Trophoblast cell (in vitro differentiated cells and primary cell): ENCODE results near the gene PAK2.

Experiments used
- DNase-seq, 2 donors: peaks; one replicate each; pipeline ENCODE4 v3.0.0-alpha.2; 2016
- H2AFZ ChIP-seq: 2 replicates; pipeline ENCODE4 v1.6.1; 2013; ENCODE audit warnings: low read length, moderate library complexity, mild to moderate bottlenecking; ENCODE audit not compliant: insufficient read depth, poor library complexity
- H2AK5ac ChIP-seq: 2 replicates; pipeline ENCODE4 v1.6.1; 2013; ENCODE audit warnings: mild to moderate bottlenecking, low read length
- H2BK120ac ChIP-seq: 2 replicates; pipeline ENCODE4 v1.6.1; 2013; ENCODE audit warnings: low read length, mild to moderate bottlenecking, moderate library complexity; ENCODE audit not compliant: insufficient read depth, poor library complexity
- H2BK12ac ChIP-seq: 2 replicates; pipeline ENCODE4 v1.6.1; 2013; ENCODE audit warnings: mild to moderate bottlenecking, low read length, moderate library complexity
- H2BK5ac ChIP-seq: 2 replicates; pipeline ENCODE4 v1.6.1; 2013; ENCODE audit warnings: low read length, low read depth, moderate library complexity, mild to moderate bottlenecking; ENCODE audit not compliant: poor library complexity
- H3K14ac ChIP-seq: 2 replicates; pipeline ENCODE4 v1.6.1; 2013; ENCODE audit warnings: mild to moderate bottlenecking, low read length
- H3K18ac ChIP-seq: 2 replicates; pipeline ENCODE4 v1.6.1; 2013; ENCODE audit warnings: mild to moderate bottlenecking, low read length
- H3K23ac ChIP-seq: 2 replicates; pipeline ENCODE4 v1.6.1; 2013; ENCODE audit warnings: low read length
- H3K27ac ChIP-seq: 2 replicates; pipeline ENCODE4 v1.5.1; 2013; ENCODE audit warnings: low read depth, mild to moderate bottlenecking, inconsistent platforms, low read length, moderate library complexity
- H3K27me3 ChIP-seq: 2 replicates; pipeline ENCODE4 v1.6.1; 2013; ENCODE audit warnings: inconsistent platforms, mild to moderate bottlenecking, low read length, moderate library complexity; ENCODE audit not compliant: insufficient read depth
- H3K36me3 ChIP-seq, 2 experiments: 1 replicate in 1 of 2; 2 replicates in 1 of 2; pipeline ENCODE4 v1.6.1; 2013; ENCODE audit warnings: low read length in 2 of 2, mild to moderate bottlenecking in 2 of 2, moderate library complexity in 1 of 2; ENCODE audit not compliant: insufficient read depth in 2 of 2, control insufficient read depth in 1 of 2
- H3K4ac ChIP-seq: 2 replicates; pipeline ENCODE4 v1.6.1; 2013; ENCODE audit warnings: low read depth, mild to moderate bottlenecking, low read length, moderate library complexity
- H3K4me1 ChIP-seq, 2 experiments: 1 replicate in 1 of 2; 2 replicates in 1 of 2; pipeline ENCODE4 v1.6.1; 2013; ENCODE audit warnings: low read length in 2 of 2, mild to moderate bottlenecking in 2 of 2, moderate library complexity in 1 of 2; ENCODE audit not compliant: insufficient read depth in 2 of 2, control insufficient read depth in 1 of 2
- H3K4me2 ChIP-seq: 2 replicates; pipeline ENCODE4 v1.6.1; 2013; ENCODE audit warnings: inconsistent platforms, mild to moderate bottlenecking, low read length, moderate library complexity
- H3K4me3 ChIP-seq: 2 replicates; pipeline ENCODE4 v1.5.1; 2013; ENCODE audit warnings: mild to moderate bottlenecking, low read depth, low read length, inconsistent platforms
- H3K79me1 ChIP-seq: one replicate; pipeline ENCODE4 v1.6.1; 2013; ENCODE audit warnings: low read length
- H3K79me2 ChIP-seq: 2 replicates; pipeline ENCODE4 v1.6.1; 2013; ENCODE audit warnings: low read length, mild to moderate bottlenecking; ENCODE audit not compliant: control insufficient read depth, insufficient read depth, poor library complexity
- H3K9ac ChIP-seq: 2 replicates; pipeline ENCODE4 v1.6.1; 2013; ENCODE audit warnings: mild to moderate bottlenecking, low read length
- H3K9me3 ChIP-seq: 2 replicates; pipeline ENCODE4 v1.6.1; 2013; ENCODE audit warnings: low read depth, mild to moderate bottlenecking, control low read depth, inconsistent platforms, low read length; ENCODE audit not compliant: insufficient read depth
- H4K12ac ChIP-seq: 2 replicates; pipeline ENCODE4 v1.6.1; 2013; ENCODE audit warnings: low read depth, mild to moderate bottlenecking, low read length, moderate library complexity
- H4K8ac ChIP-seq: 2 replicates; pipeline ENCODE4 v1.6.1; 2013; ENCODE audit warnings: low read depth, mild to moderate bottlenecking, low read length, moderate library complexity
- H4K91ac ChIP-seq: one replicate; pipeline ENCODE4 v1.6.1; 2013; ENCODE audit warnings: low read depth, mild to moderate bottlenecking, low read length, moderate library complexity
- WGBS: extraction: QIAGEN DNeasy Blood & Tissue Kit; methylation state at CpG from one replicate; pipeline ENCODE4 v1.1.7; 2013; ENCODE audit warnings: missing lambda C conversion rate; ENCODE audit not compliant: insufficient read length, insufficient coverage; ENCODE audit errors: extremely low coverage; 5-methylcytosine and 5-hydroxymethylcytosine counted together

Gene PAK2

DNA sequence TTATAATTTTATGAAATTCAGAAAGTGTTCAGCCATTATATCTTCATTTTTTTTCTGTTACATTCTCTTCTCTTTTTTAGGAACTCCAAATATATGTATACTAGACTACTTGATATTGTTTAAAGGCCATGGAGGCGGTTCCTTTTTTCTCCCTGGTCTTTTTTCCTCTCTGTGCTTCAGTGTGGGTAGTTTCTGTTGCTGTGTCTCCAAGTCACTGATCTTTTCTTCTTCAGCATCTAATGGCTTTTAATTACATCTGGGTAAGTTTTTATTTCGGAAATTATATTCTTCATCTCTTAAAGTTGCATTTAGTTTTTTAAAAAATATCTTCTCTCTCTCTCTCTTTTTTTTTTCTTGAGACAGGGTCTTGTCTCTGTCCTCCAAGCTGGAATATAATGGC lies 18.6 kb upstream of the PAK2 start:
- Histone ChIP-seq H3K18ac (no peak overlapping the region), H3K14ac (no peak overlapping the region), H4K8ac (no peak overlapping the region), H3K4me2 (no peak overlapping the region), H3K4me3 (no peak overlapping the region), H2BK5ac (no peak overlapping the region), H2BK120ac (no peak overlapping the region), H4K91ac (no peak overlapping the region), H2BK12ac (no peak overlapping the region), H3K36me3 (peaks cover 0 to 2% of the 10 kb centered on the region in 2 experiments), H2AFZ (no peak overlapping the region), H3K27me3 (no peaks in the 10 kb centered on the region), H3K9ac (no peak overlapping the region), H3K23ac (no peak overlapping the region), H2AK5ac (no peak overlapping the region), H3K4ac (no peak overlapping the region), H3K4me1 (no peaks in the 10 kb centered on the region), H3K79me2 (no peaks in the 10 kb centered on the region), H3K27ac (no peak overlapping the region), H3K79me1 (no peaks in the 10 kb centered on the region), H4K12ac (no peak overlapping the region), H3K9me3 (no peaks in the 10 kb centered on the region)
- WGBS = no CpG with 5 or more reads among the region's 2 CpGs
- DNase-seq = no peak

DNA sequence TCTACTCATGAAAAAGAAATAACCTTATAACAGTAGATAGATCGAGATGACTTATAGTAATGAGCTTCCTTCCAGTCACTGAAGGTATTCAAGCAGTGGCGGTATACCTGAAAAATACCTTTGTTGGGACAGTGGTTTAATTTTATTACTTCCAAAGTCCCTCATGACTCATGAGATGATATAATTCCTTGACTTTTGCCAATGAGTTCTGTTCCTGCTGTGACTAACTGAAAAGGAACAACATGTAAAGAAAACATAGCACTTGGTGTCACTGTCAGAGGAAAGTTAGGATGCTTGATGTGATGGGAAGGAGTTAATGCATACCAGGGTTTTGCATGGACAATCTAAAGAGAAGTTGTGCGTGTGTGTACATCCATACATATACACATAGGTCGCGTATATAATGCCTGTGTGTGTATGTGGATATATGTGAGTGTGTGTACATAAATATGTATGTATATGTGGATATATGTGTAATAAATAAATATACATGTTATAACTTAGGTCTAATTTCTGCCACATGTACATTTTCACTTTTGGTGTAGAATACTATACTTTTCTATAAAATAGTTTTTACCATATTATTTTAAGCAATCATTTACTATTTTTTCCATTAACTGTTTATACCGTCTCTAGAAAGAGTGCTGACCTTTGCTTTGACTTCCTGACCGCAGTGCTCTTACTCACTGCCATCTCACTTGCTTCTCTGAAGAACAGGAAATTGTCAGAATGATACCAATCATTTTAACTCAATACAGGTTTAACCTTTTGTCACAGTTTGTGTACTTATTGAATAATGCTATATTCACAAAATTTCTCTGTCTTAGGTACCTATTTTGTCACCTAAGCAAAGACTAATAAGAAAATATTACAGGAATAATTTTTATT lies 12.6 kb upstream of the PAK2 start:
- H3K79me2 ChIP-seq = no peaks in the 10 kb centered on the region
- H3K4me1 ChIP-seq = no peaks in the 10 kb centered on the region
- no peak overlapping the region for H2BK5ac ChIP-seq
- peaks cover 2 to 3% of the 10 kb centered on the region in 2 experiments for H3K36me3 ChIP-seq
- no peak overlapping the region for H3K27ac ChIP-seq
- no peaks in the 10 kb centered on the region for H3K9me3 ChIP-seq
- no CpG with 5 or more reads among the region's 7 CpGs for WGBS
- H4K12ac ChIP-seq = no peak overlapping the region
- no peak overlapping the region for H3K18ac ChIP-seq
- no peak overlapping the region for H2AK5ac ChIP-seq
- no peaks in the 10 kb centered on the region for H3K79me1 ChIP-seq
- H2AFZ ChIP-seq = no peak overlapping the region
- H2BK120ac ChIP-seq = no peak overlapping the region
- H3K4me2 ChIP-seq = no peak overlapping the region
- no peaks in the 10 kb centered on the region for H3K27me3 ChIP-seq
- no peak overlapping the region for H3K4ac ChIP-seq
- H3K4me3 ChIP-seq = no peak overlapping the region
- H4K8ac ChIP-seq = no peak overlapping the region
- H3K23ac ChIP-seq = no peak overlapping the region
- H2BK12ac ChIP-seq = no peak overlapping the region
- no peak overlapping the region for H4K91ac ChIP-seq
- H3K14ac ChIP-seq = no peak overlapping the region
- H3K9ac ChIP-seq = no peak overlapping the region
- no peak for DNase-seq

DNA sequence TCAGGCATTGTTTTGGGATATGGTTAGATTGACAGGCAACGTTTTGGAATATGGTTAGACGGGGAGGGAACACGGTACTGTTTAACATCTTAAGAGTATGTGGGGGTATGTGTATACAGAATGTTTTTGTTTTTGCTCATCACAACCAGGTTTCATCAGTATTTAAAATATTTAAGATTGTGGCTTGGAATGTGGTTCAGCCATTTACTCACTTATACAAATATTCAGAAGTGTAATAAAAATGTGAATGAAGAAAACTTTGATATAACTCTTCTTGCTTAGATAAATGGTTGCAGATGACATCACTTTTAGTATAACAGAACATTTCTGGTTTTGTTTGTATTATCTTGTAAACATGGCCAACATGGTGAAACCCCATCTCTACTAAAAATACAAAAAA lies 3.9 kb upstream of the PAK2 start:
- Histone ChIP-seq H3K9ac (no peak overlapping the region), H3K36me3 (peaks cover 0 to 2% of the 10 kb centered on the region in 2 experiments), H2BK5ac (no peak overlapping the region), H3K4ac (no peak overlapping the region), H3K9me3 (no peaks in the 10 kb centered on the region), H4K91ac (no peak overlapping the region), H3K4me3 (no peak overlapping the region), H3K4me1 (no peaks in the 10 kb centered on the region), H2BK12ac (no peak overlapping the region), H3K27ac (no peak overlapping the region), H3K23ac (no peak overlapping the region), H3K14ac (no peak overlapping the region), H3K4me2 (no peak overlapping the region), H2AFZ (no peak overlapping the region), H4K12ac (no peak overlapping the region), H4K8ac (no peak overlapping the region), H3K18ac (no peak overlapping the region), H2AK5ac (no peak overlapping the region), H3K79me1 (peaks cover 10% of the 10 kb centered on the region), H3K27me3 (no peaks in the 10 kb centered on the region), H2BK120ac (no peak overlapping the region), H3K79me2 (peaks cover 9% of the 10 kb centered on the region)
- peak; percentile 66 to 91 for DNase-seq
- no CpG with 5 or more reads among the region's 3 CpGs for WGBS

DNA sequence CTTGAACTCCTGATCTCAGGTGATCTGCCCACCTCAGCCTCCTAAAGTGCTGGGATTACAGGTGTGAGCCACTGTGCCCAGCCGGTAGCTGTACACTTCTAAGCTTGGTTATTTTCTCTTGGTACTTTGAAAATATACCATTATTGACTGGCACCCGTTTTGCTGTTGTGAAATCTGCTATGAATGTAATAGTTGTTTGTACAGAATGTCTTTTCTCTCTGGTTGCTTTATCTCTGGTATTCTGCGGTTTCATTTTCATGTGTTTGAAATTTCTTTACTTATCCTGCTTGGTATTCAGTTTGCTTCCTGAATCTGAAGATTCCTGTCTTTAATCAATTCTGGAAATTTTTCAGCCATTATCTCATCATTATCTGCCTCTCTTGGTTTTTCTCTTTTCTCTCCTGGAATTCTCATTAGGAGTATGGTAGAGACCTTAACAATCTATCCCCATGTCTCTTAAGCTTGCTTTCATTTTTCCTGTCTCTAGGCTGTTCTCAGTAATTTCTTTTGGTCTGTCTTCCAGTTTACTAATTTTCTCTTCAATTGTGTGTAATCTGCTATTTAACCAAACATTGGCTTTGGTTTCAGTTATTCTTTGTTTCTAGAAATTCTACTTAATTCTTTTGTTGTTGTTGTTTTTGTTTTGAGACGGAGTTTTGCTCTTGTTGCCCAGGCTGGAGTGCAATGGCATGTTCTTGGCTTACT lies 2.8 kb upstream of the PAK2 start:
- Histone ChIP-seq H4K8ac (no peak overlapping the region), H3K4ac (no peak overlapping the region), H3K79me2 (peaks cover 12% of the 10 kb centered on the region), H3K9ac (no peak overlapping the region), H2BK5ac (no peak overlapping the region), H3K14ac (no peak overlapping the region), H3K36me3 (peaks cover 0 to 2% of the 10 kb centered on the region in 2 experiments), H4K12ac (no peak overlapping the region), H3K9me3 (no peaks in the 10 kb centered on the region), H4K91ac (no peak overlapping the region), H2AK5ac (no peak overlapping the region), H3K27ac (no peak overlapping the region), H3K27me3 (no peaks in the 10 kb centered on the region), H2BK120ac (no peak overlapping the region), H2AFZ (no peak overlapping the region), H3K4me2 (no peak overlapping the region), H3K79me1 (peaks cover 10% of the 10 kb centered on the region), H3K18ac (no peak overlapping the region), H3K4me1 (no peaks in the 10 kb centered on the region), H3K23ac (no peak overlapping the region), H3K4me3 (no peak overlapping the region), H2BK12ac (no peak overlapping the region)
- peak; percentile 37 to 93 for DNase-seq
- no CpG with 5 or more reads among the region's 4 CpGs for WGBS
